ENCODE results near the gene NINL.

Gene NINL

GRCh38 chr20:25511183-25511582, 74.1 kb downstream of the NINL start:
- Histone ChIP-seq H3K27me3 (replicated peaks) (no peaks in the 10 kb centered on the region), H3K27ac (no peak overlapping the region), H3K4me3 (ENCODE audit: low read depth, low read length) (no peak overlapping the region), H3K36me3 (replicated peaks) (peaks cover 29% of the 10 kb centered on the region)
- no peak for DNase-seq
- no peak for TF ChIP-seq CTCF (IDR thresholded peaks at IDR 0.05; ENCODE audit: low read depth, low read length, missing control alignments)
- in situ Hi-C loops (cut with HindIII; ENCODE audit: low pct_ligation_motif_present, low sequenced_read_pairs): no loop called here

- Histone ChIP-seq H3K36me3 (replicated peaks) (peaks cover 25% of the 10 kb centered on the region), H3K4me3 (ENCODE audit: low read depth, low read length) (no peak overlapping the region), H3K27ac (no peak overlapping the region), H3K27me3 (replicated peaks) (no peaks in the 10 kb centered on the region)
- DNase-seq: no peak
- in situ Hi-C loops (cut with HindIII; ENCODE audit: low pct_ligation_motif_present, low sequenced_read_pairs): no loop called here
- TF ChIP-seq CTCF (IDR thresholded peaks at IDR 0.05; ENCODE audit: low read depth, low read length, missing control alignments): no peak
These were observed 74.6 kb downstream of the NINL start for GRCh38 chr20:25510721-25511120.

GRCh38 chr20:25510202-25510601, 75.1 kb downstream of the NINL start:
- TF ChIP-seq CTCF (IDR thresholded peaks at IDR 0.05; ENCODE audit: low read depth, low read length, missing control alignments): no peak
- Histone ChIP-seq H3K36me3 (replicated peaks) (peaks cover 20% of the 10 kb centered on the region), H3K27me3 (replicated peaks) (no peaks in the 10 kb centered on the region), H3K4me3 (ENCODE audit: low read depth, low read length) (no peak overlapping the region), H3K27ac (no peak overlapping the region)
- DNase-seq: no peak
- in situ Hi-C loops (cut with HindIII; ENCODE audit: low pct_ligation_motif_present, low sequenced_read_pairs): no loop called here

GRCh38 chr20:25509084-25509483, 76.2 kb downstream of the NINL start:
- no peak for TF ChIP-seq CTCF (IDR thresholded peaks at IDR 0.05; ENCODE audit: low read depth, low read length, missing control alignments)
- H3K36me3 ChIP-seq (replicated peaks): peaks cover 16% of the 10 kb centered on the region
- no peak for DNase-seq
- in situ Hi-C loops (cut with HindIII; ENCODE audit: low pct_ligation_motif_present, low sequenced_read_pairs): no loop called here
- H3K27me3 ChIP-seq (replicated peaks): no peaks in the 10 kb centered on the region
- no peak overlapping the region for H3K27ac ChIP-seq
- no peak overlapping the region for H3K4me3 ChIP-seq (ENCODE audit: low read depth, low read length)

- in situ Hi-C loops (cut with HindIII; ENCODE audit: low pct_ligation_motif_present, low sequenced_read_pairs): no loop called here
- H3K27ac ChIP-seq: peak overlapping the region; percentile 1
- peak; percentile 59 for DNase-seq
These were observed 77.1 kb downstream of the NINL start for GRCh38 chr20:25508083-25508770.

More at GRCh38 chr20:25508083-25508770, 77.1 kb downstream of the NINL start:
- peaks cover 16% of the 10 kb centered on the region for H3K36me3 ChIP-seq (replicated peaks)
- no peak for TF ChIP-seq CTCF (IDR thresholded peaks at IDR 0.05; ENCODE audit: low read depth, low read length, missing control alignments)
- H3K4me3 ChIP-seq (ENCODE audit: low read depth, low read length): no peak overlapping the region
- no peaks in the 10 kb centered on the region for H3K27me3 ChIP-seq (replicated peaks)

Data from brain microvascular endothelial cell (primary cell).